Measurements from ENCODE around the gene SSH2.

- TF ChIP-seq EZH2 (IDR thresholded peaks at IDR 0.05; ENCODE audit: borderline replicate concordance, insufficient read depth, low read depth, low read length, poor library complexity, severe bottlenecking): no peak
- no peak for TF ChIP-seq CTCF (IDR thresholded peaks at IDR 0.05)
These were observed 231.8 kb downstream of the SSH2 start for GRCh38 chr17:29698019-29698777.

Data from B cell (primary cell).